Measurements from ENCODE around the gene CNTN4. TPM values are rescaled to one million over a fixed set of nuclear protein-coding genes. Genes with fewer than 3 reads are reported as not detected.

CNTN4 gene
- total RNA-seq, 1 experiment from 2014 or later = 1.6 TPM

GRCh38 chr3:2623436-2623835 is 524.8 kb downstream of the CNTN4 start:
- no peak overlapping the region for H3K27ac ChIP-seq (ENCODE audit: insufficient read length, low read depth, low read length)
- H3K23ac ChIP-seq (ENCODE audit: insufficient read length, low read depth, low read length) = no peak overlapping the region
- H3K27me3 ChIP-seq (ENCODE audit: insufficient read depth, low read length) = no peaks in the 10 kb centered on the region
- no peak overlapping the region for H2AK5ac ChIP-seq (ENCODE audit: insufficient read length, low read length)
- no peak for TF ChIP-seq CTCF (conservative IDR thresholded peaks at IDR 0.05)
- H3K14ac ChIP-seq (ENCODE audit: insufficient read depth, low read length) = no peak overlapping the region
- no peak overlapping the region for H2BK5ac ChIP-seq (ENCODE audit: insufficient read length, low read length)
- Mint-ChIP-seq H3K27ac (no peak overlapping the region), H3K36me3 (ENCODE audit: insufficient read depth in 1 of 3, low read depth in 3 of 3) (no peaks in the 10 kb centered on the region), H3K4me1 (peaks cover 0 to 4% of the 10 kb centered on the region in 2 experiments; a peak in 1 of 4 replicates), H3K4me3 (no peak overlapping the region), H3K9me3 (no peaks in the 10 kb centered on the region), H3K27me3 (ENCODE audit: low read depth) (no peaks in the 10 kb centered on the region)
- H4K91ac ChIP-seq (ENCODE audit: insufficient read length, low read depth, low read length) = no peak overlapping the region
- H2BK12ac ChIP-seq (ENCODE audit: insufficient read length, low read depth, low read length) = no peak overlapping the region
- no peaks in the 10 kb centered on the region for H4K20me1 ChIP-seq (ENCODE audit: control insufficient read depth, insufficient read depth, insufficient read length)
- no peak overlapping the region for H4K8ac ChIP-seq (replicated peaks; ENCODE audit: insufficient read length, low read depth, low read length)
- no peak overlapping the region for H3K4me2 ChIP-seq (ENCODE audit: insufficient read depth, insufficient read length, low read length)
- H3K9me3 ChIP-seq (ENCODE audit: control insufficient read depth, low read depth, low read length) = no peaks in the 10 kb centered on the region
- DNase-seq = no peak
- no peak overlapping the region for H3K18ac ChIP-seq (ENCODE audit: insufficient read length, low read depth, low read length)
- no peaks in the 10 kb centered on the region for H3K23me2 ChIP-seq (ENCODE audit: insufficient read length, low read depth, low read length, poor library complexity, severe bottlenecking)
- H3K9ac ChIP-seq (ENCODE audit: extremely low read depth, insufficient read length, low read length) = no peak overlapping the region
- no peaks in the 10 kb centered on the region for H3K79me2 ChIP-seq (ENCODE audit: insufficient read depth, low read length)
- H4K5ac ChIP-seq (ENCODE audit: insufficient read length, low read depth, low read length) = no peak overlapping the region
- WGBS (ENCODE audit: extremely low coverage, insufficient read length, low lambda C conversion rate) = no CpG with 5 or more reads among the region's 1 CpG
- no peaks in the 10 kb centered on the region for H3K4me1 ChIP-seq (ENCODE audit: insufficient read depth, low read length)
- no peak overlapping the region for H3K56ac ChIP-seq (ENCODE audit: insufficient read length, low read depth, low read length)
- no peaks in the 10 kb centered on the region for H3K79me1 ChIP-seq (ENCODE audit: insufficient read depth, low read depth, low read length, poor library complexity, severe bottlenecking)
- H2BK120ac ChIP-seq (ENCODE audit: low read depth, low read length, poor library complexity, severe bottlenecking) = no peak overlapping the region
- no peak overlapping the region for H3T11ph ChIP-seq (ENCODE audit: low read length)
- no peak overlapping the region for H2BK20ac ChIP-seq (ENCODE audit: low read depth, low read length, poor library complexity, severe bottlenecking)
- no peak overlapping the region for H2AFZ ChIP-seq (ENCODE audit: low read length)
- H3K4ac ChIP-seq (ENCODE audit: low read depth, low read length) = no peak overlapping the region
- H2BK15ac ChIP-seq (ENCODE audit: low read depth, low read length) = no peak overlapping the region

All from H9 (cell line).